Kidney glomerular epithelial cell (primary cell): ENCODE measurements around the gene COA3.
A peak's percentile ranks its signal among the peaks of the same experiment; 100 is the strongest.

ENCODE experiments used
- DNase-seq: peaks from one replicate; lab custom pipeline; 2025; lab: John Stamatoyannopoulos, UW

Gene COA3, protein sequence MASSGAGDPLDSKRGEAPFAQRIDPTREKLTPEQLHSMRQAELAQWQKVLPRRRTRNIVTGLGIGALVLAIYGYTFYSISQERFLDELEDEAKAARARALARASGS

DNA sequence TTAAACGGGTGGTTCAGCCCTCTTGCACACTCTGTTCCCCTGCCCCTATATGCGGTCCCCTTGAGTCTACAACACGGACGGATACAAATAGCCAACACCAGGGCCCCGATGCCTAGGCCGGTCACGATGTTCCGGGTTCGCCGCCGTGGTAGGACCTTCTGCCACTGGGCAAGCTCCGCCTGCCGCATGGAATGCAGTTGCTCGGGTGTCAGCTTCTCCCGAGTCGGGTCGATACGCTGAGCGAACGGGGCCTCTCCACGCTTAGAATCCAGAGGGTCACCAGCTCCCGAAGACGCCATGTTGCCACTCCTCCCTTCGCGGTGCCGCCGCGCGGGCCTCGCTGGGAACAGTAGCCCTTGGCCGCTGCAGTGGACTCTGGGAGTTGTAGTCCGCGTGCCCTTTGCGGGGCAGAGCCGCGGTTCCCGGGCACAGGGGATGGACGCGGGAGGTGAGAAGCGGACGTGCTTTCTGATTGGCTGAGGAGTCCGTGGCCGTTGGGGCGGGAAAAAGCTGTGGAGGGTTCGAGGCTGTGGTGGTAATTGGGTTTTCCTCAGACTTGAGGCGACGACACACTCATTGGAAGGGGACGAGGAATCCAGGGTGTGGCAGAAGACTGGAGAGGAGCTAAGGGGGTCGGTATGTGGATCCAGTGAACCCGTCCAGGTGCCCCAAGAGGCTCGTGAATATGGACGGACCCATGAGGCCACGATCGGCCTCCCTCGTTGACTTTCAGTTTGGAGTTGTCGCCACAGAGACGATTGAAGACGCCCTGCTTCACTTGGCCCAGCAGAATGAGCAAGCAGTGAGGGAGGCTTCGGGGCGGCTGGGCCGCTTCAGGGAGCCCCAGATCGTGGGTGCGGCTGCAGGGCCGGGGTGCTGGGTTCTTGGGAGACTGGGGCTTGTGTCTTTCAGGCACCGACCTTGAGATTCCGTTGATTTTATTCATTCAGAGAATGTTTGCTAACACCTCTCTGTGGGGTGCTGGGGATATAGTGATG lies at the start of gene COA3, which contains the start of gene CNTD1:
Gene COA3, minus strand, starts transcription at position 322 of the 998 bp plus-strand sequence. Its CDS starts 23 bp downstream, at position 299.
Gene CNTD1, plus strand, starts transcription at position 479 of the 998 bp plus-strand sequence. Its CDS starts 207 bp downstream, at position 686.
- DNase-seq: peak; percentile 79

GRCh38 chr17:42848093-42848492 lies 49.6 kb upstream of the COA3 start:
- DNase-seq: no peak

- DNase-seq: no peak
Observed at GRCh38 chr17:42846594-42847280, 48.2 kb upstream of the COA3 start.

DNA sequence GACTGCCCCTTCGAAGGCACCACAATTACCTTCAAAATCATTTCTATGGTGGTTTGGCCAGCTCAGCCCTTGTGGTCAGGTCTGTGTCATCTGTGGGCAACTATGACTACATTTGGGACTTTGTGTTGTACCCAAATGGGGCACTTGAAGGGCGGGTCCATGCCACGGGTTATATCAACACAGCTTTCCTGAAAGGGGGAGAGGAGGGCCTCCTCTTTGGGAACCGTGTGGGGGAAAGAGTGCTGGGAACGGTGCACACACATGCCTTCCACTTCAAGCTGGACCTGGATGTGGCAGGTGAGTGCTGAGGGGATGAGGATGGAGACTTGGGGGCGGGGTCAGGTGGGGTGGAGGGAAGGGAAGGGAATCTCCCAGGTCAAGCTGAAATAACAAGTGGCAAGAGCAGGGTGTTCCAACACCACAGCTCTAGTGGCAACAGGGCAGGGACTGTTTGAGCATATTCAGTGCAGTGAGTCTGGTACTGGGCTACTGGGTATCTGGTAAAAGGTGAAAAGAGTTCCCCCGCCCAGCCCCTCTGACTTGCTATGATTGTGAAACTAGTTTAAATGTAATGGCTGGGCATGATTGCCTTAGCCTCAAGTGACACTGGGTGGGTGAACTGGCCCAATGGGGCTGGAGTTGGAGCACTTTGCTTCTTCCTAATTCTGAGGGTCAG lies 47.6 kb upstream of the COA3 start:
- no peak for DNase-seq

DNA sequence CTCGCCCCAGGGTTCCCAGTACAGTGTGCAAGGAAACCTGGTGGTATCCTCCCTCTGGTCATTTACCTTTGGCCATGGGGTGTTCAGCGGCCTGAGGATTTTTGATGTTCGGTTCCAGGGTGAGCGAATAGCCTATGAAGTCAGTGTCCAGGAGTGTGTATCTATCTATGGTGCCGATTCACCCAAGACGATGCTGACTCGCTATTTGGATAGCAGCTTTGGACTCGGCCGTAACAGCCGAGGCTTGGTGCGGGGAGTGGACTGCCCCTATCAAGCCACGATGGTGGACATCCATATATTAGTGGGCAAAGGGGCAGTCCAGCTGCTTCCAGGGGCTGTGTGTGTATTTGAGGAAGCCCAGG lies 47.0 kb upstream of the COA3 start:
- DNase-seq: no peak

GRCh38 chr17:42844761-42845555 lies 46.5 kb upstream of the COA3 start:
- no peak for DNase-seq

DNA sequence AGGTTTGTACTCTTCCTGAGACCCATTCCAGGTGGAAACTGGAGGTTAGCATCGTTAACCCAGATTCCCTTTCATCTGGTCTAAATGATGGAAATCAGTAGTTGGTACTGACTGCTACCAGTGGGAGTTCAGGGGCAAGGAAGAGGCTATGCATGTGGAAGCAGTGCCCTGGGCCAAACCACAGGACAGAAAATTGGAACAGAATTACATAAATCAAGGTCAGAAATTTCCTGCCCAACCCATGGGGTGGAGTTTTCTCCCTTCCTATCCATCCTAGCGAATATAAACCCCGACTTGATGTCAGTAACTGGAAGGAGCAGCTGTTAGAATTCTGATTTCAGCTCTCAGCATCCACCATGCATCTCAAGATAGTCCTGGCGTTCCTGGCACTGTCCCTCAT lies 45.8 kb upstream of the COA3 start, which contains the start of gene AOC2:
Gene AOC2, plus strand, starts transcription at position 310 of the 400 bp plus-strand sequence. Its CDS starts 47 bp downstream, at position 357.
- DNase-seq: no peak

DNA sequence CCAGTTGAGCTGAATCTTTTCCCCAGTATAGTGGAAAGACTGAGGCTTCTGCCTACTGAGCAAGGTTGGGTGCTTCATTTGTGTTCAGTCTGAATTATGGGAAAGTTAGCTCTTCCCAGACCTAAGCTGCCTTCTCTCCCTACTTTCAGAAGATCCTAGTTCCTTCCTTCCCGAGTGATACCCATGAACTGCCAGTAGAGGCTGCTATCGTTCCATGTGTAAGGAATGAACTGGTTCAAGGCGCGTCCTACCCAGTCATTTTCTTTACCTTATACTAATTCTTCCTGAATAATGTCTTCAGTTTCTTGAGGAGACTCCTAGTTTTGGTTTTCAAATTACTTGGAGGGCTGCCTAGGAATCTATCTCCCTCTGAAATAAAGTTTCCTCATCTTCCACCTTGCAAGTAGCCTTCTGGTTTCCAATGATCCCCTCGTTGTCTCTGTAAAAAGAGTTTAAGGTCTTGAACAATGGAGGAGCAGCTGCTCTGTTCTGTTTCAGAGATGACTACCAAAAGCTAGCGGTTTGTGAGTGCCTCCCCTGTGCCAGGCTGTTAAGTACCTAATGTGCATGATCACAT lies 44.9 kb upstream of the COA3 start:
- DNase-seq: peak; percentile 59

DNA sequence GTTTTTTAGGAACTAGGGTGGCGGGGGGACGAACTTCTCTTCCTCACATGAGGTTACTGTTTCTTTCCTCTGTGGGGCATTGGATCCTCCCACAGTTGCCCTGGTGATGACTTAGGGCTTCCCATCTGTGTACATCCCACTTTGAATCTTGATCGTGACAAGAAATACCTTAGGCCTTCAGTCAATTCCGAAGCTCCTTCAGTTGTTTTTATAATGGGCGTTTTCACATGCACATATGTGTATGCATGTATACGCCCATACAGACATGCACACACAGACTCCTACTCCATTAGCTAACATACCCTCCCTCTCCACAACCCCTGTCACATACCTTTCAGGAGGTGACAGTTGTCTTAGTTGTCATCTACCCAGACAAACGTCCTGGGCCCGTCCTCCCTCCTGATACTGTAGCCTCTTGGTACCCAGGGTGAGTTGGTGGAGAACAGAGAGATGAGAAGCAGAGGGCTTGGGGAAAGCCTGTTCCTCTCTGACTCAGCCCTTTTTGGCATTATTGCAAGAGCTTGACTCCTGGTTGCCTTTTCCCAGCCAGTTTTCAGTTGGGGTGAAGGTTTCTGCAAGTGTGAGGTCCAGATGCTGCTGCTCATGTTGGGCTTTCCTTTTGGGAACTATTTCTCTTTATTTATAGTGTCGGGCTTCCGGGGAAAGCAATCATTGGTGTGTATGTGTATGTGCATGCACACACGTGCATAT lies 43.6 kb upstream of the COA3 start:
- no peak for DNase-seq

DNA sequence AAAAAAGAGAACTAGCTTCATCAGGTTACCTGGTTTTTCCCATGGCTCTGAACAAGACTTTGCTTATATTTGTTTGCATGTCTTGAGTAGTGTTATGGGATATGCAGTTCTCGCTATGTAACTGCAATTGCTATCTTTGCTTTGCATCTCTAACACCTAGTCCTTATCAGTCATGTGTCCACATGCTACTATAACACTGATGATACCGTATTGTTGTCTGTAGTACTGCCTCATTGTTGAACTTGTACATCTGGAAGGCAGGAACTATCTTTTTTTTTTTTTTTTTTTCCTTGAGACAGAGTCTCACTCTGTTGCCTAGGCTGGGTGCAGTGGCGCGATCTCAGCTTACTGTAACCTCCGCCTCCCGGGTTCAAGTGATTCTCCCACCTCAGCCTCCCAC lies 37.2 kb upstream of the COA3 start:
- DNase-seq: no peak

DNA sequence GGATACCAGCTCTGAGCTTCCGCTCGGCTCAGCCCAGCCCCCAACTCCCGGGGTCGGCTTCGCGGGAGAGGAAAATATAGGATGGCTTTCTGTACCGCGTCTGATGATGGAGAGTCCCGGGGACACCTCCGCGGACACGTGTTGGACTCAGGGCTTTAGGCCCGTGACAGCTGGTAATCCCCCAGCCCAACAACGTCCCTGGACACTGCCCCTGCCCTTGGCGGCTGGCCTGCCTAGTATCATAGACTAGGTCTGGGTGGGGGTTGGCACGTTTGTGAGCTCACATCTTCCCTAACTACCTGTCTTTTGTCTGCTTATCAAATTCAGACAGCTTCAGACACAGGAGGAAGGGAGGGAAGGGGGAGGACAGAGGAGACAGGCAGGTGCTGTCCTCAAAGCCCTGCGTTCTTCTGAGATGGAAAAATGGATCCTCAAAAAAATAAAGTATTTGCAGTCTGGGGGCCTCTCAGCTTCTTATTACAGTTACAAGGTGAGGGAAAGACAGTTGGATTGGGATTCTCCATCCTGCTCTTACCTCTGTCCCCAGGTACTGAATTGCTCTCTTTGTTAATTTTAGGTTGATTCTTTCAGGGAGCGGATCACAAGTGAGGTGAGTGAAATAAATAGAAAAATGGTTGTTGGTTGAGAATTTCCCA lies 35.4 kb upstream of the COA3 start:
- no peak for DNase-seq

DNA sequence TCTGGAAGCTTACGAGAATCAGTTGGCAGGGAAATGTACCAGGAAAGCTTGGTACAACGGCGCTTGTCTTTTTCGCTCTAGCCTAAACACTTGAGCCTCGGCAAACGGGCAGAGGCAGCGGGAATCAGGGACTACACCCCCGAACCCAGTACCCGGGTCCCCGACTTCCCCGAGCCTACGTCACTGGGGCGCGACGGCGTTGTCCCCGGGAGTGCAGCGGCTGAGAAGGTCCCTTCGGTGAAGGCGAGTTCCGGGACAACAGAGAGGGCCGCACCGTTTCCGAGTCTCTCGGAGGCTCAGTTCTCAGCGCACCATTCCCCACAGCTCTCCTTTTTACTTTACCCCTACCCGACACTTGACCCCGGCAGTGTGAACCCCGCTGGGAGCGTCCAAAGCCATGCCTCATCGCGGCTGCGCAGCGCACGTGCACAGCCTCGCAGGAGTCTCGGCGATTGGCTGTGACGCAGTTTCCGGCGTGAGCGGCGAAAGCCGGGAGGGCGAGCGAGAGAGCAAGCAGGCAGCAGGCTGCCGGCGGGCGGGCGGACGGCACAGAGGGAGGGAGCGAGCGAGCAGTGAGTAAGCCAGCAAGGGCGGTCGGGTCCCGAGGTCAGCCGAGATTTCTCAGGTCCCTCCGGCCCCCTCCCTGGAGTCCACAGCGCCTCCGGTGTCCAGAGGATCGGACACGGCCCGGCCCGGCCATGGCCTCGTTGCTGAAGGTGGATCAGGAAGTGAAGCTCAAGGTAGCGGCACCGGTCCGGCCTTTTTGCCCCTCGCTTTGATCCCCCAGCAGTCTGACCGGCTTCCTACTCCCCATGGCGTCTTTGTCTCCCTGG lies 34.6 kb upstream of the COA3 start, which contains the start of gene PSME3:
Gene PSME3, plus strand, starts transcription at position 464 of the 833 bp plus-strand sequence. Its CDS starts 235 bp downstream, at position 699.
- DNase-seq: peak; percentile 83

- no peak for DNase-seq
Observed at GRCh38 chr17:42832213-42832933, 33.9 kb upstream of the COA3 start.

DNA sequence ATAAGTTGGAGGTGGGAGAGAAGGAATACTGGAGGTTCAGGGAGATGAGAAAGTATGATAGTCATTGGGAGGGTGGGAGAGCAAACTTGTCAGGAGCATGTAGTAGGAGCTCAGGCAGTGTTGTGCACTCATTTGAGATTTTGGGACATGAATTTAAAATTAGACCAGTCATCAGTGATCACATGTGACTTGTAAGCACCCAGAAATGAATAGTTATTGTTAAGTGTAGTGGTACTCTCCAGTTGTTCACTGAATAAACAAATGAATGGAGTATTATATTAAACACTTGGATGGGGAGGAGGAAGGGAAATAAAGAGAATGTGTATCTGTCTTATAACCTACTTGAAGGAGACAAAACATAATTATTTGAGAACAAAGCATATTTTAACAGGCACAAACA lies 32.5 kb upstream of the COA3 start:
- DNase-seq: no peak

DNA sequence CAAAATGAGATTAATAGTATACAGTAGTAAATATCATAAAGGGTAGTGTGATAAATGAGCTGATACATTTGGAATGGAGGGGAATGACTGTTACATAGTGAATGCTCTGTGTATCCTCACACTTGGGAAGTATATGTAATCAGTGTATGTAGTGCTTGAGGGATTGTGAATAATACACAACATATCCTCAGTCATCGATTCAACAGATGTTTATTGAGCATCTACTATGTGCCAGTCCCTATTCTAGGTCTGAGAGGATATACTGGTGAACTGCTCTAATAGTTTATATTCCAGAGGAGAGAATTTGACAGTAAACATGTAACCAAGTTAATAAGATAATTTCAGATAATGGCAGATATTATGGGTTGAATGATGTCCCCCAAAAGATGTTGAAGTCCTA lies 29.0 kb upstream of the COA3 start:
- no peak for DNase-seq

- no peak for DNase-seq
Observed at GRCh38 chr17:42821176-42821575, 22.7 kb upstream of the COA3 start.

- peak; percentile 56 for DNase-seq
Observed at GRCh38 chr17:42819939-42820535, 21.5 kb upstream of the COA3 start.
